ENCODE measurements around the gene GAB2.
"Not testable (repeated sequence)": the region's sequence is repeated elsewhere in the genome, so short reads cannot be mapped to it uniquely, and the experiment has no call there.

The GAB2 gene

DNA sequence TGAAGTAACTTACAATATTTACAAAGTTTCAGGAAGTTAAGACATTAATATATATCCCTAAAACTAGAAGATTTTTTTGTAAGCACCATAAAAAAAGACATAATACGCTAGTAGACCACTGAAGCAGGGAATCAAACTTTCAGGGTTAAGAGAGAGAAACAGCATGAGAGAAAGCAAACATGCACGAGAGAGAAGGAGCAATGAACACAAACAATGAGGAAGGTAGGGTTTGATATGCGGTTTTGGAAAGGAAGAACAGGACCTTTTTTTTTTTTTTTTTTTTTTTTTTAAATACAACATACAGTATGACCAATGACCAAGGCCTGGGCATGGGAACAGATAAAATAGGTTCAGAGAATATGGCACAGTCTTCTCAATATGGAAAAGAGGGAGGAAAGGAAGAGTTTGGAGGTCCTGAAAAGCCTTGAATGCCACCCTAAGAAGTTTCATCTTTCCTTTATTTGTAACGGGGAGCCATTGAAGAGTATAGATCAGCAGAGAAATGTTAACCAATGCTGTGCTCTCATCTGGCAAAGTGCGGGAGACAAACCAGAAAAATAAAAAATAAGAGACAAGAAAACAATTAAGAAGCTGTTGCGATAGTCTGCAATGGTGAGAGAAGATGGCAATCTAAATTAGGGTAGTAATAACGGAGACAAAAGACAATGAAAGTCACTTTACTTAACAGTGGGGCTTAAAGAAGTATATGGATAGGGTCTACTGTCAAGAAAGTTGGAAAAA, 127.9 kb downstream of the GAB2 start:
- DNase-seq (ENCODE audit: low spot score) (no peak), FAIRE-seq (no peak)

- DNase-seq (ENCODE audit: low spot score) (no peak), FAIRE-seq (no peak)
These were observed 133.4 kb downstream of the GAB2 start for GRCh38 chr11:78284260-78284659.

DNA sequence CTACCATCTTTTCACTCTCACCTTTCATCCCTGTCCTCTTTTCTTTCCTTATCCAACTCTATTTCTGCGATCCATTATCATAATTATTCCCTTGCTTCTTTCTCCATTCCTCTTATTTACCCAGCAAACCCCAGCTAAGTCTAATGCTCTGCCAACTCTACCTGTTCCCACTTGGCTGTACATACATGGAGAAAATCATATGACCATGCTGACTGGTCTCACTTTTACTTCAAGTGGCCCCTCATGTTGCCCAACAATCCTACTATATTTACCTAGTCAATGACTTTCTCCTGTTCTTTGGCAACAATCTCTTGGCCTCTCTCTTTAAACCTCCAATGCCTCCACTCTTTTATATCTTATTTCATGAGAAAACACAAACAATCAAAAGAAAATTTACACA, 134.8 kb downstream of the GAB2 start:
- DNase-seq (ENCODE audit: low spot score): no peak
- no peak for FAIRE-seq

DNA sequence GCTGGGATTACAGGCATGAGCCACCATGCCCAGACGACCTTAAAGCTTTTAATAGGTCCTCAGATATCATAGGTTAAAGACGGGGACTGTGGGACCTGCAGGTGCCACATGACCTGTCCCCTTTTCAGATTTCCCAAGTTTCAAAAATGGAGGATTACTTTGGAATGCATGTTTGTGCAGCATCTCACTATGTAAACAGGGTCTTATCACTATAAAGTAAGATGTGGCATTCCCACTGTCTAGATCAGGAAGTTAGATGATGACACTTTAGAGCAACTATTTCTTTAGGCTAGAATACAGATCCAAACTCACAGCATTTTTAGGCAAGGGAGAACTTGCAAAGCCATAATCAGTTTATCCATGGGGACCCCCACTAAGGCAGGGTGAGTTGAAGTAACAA, 136.1 kb downstream of the GAB2 start:
- DNase-seq (ENCODE audit: low spot score): no peak
- FAIRE-seq: no peak

DNA sequence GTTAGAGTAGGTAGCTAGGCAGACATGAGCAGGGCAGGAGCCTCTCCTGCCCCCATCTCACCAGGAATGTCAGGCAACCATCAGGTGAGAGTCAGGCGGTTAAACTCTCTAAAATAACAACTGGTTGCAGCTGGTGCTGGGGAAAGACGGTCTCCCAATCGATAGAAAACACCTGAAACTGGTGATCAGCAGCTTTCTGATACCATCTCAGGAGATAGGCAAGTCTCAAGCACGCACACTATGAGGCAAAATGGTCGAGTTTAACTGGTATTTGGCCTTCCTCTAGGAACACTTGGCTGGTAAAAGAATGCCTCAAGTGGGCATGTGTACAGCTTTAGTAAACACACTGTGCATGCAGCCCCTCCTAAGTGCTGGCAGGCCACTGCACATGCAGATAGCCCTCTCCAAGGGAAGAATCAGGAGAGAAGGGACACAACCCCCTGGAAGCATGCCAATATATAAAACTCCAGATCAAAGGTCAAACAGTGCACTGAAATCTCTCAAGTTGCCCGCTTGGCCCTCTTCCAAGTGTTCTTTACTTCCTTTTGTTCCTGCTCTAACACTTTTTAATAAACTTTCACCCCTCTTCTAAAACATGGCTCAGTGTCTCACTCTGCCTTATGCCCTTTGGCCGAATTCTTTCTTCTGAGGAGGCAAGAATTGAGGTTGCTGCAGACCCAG, 140.2 kb downstream of the GAB2 start:
- FAIRE-seq (no peak), DNase-seq (ENCODE audit: low spot score) (no peak)

DNA sequence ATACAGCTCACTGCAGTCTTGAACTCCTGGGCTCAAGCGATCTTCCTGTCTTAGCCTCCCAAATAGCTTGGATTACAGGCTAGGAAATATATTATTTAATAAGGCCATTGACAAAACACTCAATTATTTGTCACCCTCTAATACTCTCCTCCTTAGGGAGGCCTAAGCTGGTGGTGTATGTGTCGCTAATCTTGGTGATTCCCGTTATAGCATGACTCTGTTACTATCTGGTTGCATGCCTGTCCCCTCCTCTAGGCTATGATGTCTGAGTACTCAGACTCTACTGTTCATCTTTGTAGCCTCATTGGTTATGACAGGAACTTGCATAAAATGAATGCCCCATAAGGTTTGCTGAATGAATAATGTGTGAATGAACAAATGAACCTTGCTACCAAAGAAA, 141.3 kb downstream of the GAB2 start:
- FAIRE-seq (no peak), DNase-seq (ENCODE audit: low spot score) (no peak)

- FAIRE-seq: no peak
- DNase-seq (ENCODE audit: low spot score): no peak
These were observed 142.9 kb downstream of the GAB2 start for GRCh38 chr11:78274739-78275138.

GRCh38 chr11:78272625-78273269, 144.9 kb downstream of the GAB2 start:
- not testable (repeated sequence) for FAIRE-seq; DNase-seq (ENCODE audit: low spot score)

DNA sequence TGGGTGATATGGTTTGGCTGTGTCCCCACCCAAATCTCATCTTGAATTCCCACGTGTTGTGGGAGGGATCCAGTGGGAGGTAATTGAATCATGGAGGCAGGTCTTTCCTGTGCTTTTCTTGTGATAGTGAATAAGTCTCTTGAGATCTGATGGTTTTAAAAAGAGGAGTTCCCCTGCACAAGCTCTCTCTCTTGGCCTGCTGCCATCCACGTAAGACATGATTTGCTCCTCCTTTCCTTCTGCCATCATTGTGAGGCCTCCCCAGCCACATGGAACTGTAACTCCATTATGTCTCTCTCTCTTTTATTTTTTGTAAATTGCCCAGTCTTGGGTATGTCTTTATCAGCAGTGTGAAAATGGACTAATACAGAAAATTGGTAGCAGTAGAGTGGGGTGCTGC, 145.8 kb downstream of the GAB2 start:
- DNase-seq (ENCODE audit: low spot score); FAIRE-seq: not testable (repeated sequence)

DNA sequence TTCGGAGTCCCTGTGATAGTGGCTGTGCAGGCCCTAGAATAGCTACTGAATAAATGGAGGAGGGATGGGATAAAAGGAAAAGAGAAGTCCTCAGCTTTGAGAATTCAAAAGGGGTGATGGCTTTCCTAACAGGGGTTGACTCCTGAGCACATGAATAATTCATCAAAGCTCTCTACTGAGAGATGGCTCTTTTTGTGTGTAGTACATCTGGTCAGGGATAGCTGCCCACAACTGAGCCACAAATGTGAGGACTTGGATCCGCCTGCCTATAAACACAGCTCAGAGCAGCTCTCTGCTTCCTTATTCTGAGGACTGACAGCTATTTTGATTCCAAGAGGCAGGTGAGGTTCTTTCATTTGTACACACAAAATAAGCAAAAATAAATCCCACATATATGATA, 146.6 kb downstream of the GAB2 start:
- FAIRE-seq (no peak), DNase-seq (ENCODE audit: low spot score) (no peak)

DNA sequence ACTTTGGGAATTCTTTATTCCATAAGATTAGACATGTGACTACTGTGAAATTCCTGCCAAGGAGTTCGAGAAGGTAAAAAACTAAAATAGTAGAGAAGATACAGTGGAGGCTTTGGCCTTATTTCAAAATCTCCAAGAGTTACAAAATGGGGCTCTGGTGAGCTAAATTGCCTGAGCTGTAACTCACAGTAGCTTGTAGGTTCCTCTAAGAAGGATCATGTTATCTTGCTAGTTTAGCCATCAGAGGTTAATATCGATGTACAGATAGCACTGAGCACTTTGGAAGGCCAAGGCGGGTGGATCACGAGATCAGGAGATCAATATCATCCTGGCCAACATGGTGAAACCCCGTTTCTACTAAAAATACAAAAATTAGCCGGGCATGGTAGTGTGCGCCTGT, 147.8 kb downstream of the GAB2 start:
- DNase-seq (ENCODE audit: low spot score) (no peak), FAIRE-seq (no peak)

- FAIRE-seq: no peak
These were observed 148.8 kb downstream of the GAB2 start for GRCh38 chr11:78268591-78269410.

DNA sequence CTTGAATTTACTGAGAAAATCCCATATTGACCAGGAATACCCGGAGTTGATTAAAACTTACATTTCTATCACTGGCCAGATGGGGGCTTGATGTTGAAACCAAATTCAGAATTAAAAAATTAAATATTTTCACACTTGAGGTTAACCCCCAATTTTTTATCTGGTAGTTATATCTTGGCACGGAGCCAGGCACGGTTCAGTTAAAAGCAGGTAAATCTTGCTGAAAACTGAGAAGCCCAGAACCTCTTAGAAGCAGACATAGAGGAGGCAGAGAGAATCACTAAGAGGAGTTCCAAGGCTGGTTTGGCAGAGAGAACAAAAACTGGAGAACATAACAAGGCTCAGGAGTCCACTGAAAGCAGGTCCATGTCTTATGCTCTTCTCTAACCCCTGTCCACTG, 151.2 kb downstream of the GAB2 start:
- no peak for DNase-seq (ENCODE audit: low spot score)
- FAIRE-seq: no peak

More at GRCh38 chr11:78268591-78269410, 148.8 kb downstream of the GAB2 start:
- no peak for DNase-seq (ENCODE audit: low spot score)

- DNase-seq (ENCODE audit: low spot score): no peak
- FAIRE-seq: no peak
These were observed 152.3 kb downstream of the GAB2 start for GRCh38 chr11:78265326-78265725.

- FAIRE-seq: no peak
- DNase-seq (ENCODE audit: low spot score): no peak
These were observed 154.9 kb downstream of the GAB2 start for GRCh38 chr11:78262691-78263090.

DNA sequence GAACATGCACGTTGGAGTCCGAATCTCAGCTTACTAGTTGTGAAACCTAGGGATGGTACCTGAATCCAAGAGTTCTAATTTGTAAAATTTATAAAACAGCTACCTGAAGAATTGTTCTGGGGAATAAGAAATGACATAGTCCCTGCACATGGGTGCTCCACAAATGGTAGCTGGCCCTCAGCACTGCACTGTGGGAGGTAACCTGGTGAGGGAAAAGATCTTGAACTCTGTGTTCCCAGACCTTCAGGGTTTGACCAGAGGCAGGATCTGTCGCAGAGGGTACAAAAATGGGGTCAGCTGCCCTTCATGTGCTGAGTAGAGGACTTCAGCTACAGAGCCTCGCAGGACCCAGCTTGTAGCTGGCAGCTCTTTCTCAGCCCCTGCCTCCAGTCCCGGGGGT, 155.4 kb downstream of the GAB2 start:
- DNase-seq (ENCODE audit: low spot score) (no peak), FAIRE-seq (no peak)

- FAIRE-seq (no peak), DNase-seq (ENCODE audit: low spot score) (no peak)
These were observed 155.8 kb downstream of the GAB2 start for GRCh38 chr11:78261828-78262227.

GRCh38 chr11:78261367-78261766, 156.3 kb downstream of the GAB2 start:
- no peak for FAIRE-seq
- DNase-seq (ENCODE audit: low spot score): no peak

DNA sequence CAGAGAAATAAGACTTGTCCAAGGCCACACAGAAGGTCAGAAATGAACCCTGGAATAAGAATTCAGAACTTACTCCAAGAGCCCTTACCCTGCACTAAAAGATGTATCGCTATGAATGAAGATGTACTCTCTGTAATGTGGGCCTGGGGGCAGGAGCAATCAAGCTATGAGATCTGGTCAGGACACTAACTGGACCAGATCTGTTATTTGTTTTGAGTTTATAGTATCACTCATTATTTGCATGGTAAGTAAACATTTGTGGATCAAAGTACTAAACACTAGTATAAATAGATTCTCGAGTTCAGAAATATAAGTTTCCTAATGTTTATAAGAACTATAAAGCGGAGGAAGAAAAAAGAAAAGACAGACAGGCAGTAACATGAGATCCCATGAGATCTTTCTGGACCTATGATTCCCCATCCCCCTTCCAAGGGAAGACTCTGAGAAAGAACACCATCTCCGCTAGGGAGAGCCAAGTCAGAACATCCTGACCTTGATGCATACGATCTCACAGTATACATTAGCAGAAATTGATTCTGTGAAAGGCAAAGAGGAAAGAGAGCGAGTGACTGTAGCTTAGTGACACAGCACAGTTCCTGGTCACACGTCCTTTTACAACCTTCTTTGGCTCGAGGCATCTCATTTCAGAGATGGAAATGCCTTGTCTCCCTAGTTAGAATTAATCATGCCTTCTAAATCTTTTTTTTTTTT, 157.7 kb downstream of the GAB2 start:
- no peak for FAIRE-seq
- no peak for DNase-seq (ENCODE audit: low spot score)

DNA sequence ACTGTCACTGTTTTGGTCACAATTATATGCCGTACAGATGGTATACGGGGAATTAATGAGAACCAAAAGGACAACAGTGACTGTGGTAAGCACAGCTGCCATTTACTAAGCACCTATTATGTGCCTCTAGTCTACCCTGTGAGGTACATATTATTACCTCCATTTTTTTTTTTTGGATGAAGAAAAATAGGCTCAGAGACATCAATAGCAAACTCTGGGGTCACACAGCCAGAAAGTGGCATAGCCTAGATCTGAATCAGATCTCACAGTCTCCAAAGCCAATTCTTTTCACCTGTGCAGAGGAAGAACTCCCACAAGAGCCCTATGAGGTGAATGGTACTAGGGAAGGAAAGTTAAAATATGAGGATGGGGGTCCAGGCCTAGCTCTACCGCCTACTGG, 160.0 kb downstream of the GAB2 start:
- FAIRE-seq: no peak
- DNase-seq (ENCODE audit: low spot score): no peak

DNA sequence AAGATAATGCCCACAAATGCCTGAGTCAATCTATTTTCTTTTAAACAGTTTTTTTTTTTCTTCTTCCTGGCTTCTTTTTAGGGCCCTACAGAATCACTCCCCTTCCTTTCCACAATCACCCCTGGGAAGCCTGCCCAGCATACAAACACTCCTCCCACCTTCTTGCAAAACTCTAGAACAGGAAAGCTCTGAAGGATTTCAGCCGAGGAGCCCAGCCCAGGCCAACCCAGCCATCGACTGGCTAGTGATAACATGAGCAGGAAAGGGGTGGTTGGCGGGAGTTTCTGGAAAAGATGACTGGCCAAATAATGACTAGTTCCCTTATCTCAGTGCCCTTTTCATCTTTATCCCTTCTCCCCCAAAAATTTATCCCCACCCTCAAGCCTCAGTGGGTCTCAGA, 160.7 kb downstream of the GAB2 start:
- FAIRE-seq (no peak), DNase-seq (ENCODE audit: low spot score) (no peak)
